CD14-positive monocyte (primary cell): ENCODE results near the gene HDAC4. TPM values are rescaled to one million over a fixed set of nuclear protein-coding genes. Genes with fewer than 3 reads are reported as not detected.

Source experiments
- DNase-seq, 3 donors: peaks; one replicate each; pipeline ENCODE4 v3.0.0-alpha.2; 2011 to 2022
- H2AFZ ChIP-seq: 2 replicates; pipeline ENCODE4 v1.6.0; 2012; ENCODE audit warnings: mild to moderate bottlenecking, low read depth, low read length, inconsistent platforms; ENCODE audit not compliant: insufficient read depth, poor library complexity, severe bottlenecking
- H3K27ac ChIP-seq, 2 donors: 1 replicate in 1 of 2; 2 replicates in 1 of 2; pipeline ENCODE4 v1.5.1; 2012 to 2013; ENCODE audit warnings: low read length in 2 of 2, control low read depth in 1 of 2, inconsistent platforms in 1 of 2, low read depth in 1 of 2, mild to moderate bottlenecking in 1 of 2
- H3K27me3 ChIP-seq, 2 donors: one replicate each; pipeline versions ENCODE4 v1.6.0 to v1.6.1; 2011 to 2013; ENCODE audit warnings: low read length in 2 of 2; ENCODE audit not compliant: control insufficient read depth in 2 of 2, insufficient read depth in 2 of 2
- H3K36me3 ChIP-seq, 2 donors: replicated peaks in 1 of 2; 1 replicate in 1 of 2; 2 replicates in 1 of 2; pipeline versions ENCODE4 v1.5.1 to v1.6.1; 2012 to 2013; ENCODE audit warnings: low read length in 2 of 2, control low read depth in 1 of 2, inconsistent platforms in 1 of 2, mild to moderate bottlenecking in 1 of 2; ENCODE audit not compliant: insufficient read depth in 2 of 2, control insufficient read depth in 1 of 2
- H3K4me1 ChIP-seq, 2 donors: 1 replicate in 1 of 2; 2 replicates in 1 of 2; pipeline versions ENCODE4 v1.5.1 to v1.6.1; 2012 to 2013; ENCODE audit warnings: low read length in 2 of 2, control low read depth in 1 of 2, inconsistent platforms in 1 of 2, mild to moderate bottlenecking in 1 of 2, moderate library complexity in 1 of 2; ENCODE audit not compliant: insufficient read depth in 2 of 2, control insufficient read depth in 1 of 2
- H3K4me2 ChIP-seq: replicated peaks from 2 replicates; pipeline ENCODE3; 2012; ENCODE audit warnings: low read length, moderate library complexity, mild to moderate bottlenecking; ENCODE audit not compliant: poor library complexity, severe bottlenecking; ENCODE audit errors: extremely low read depth
- H3K4me3 ChIP-seq, 3 experiments: fragments of 200-600 bp in 1 of 3; sonication (generic) in 1 of 3; replicated peaks in 1 of 3; 1 replicate in 2 of 3; 2 replicates in 1 of 3; pipeline ENCODE4 v1.5.1; 2011 to 2013; ENCODE audit warnings: low read length in 3 of 3, mild to moderate bottlenecking in 3 of 3, control low read depth in 2 of 3, low read depth in 2 of 3, inconsistent platforms in 1 of 3, moderate library complexity in 1 of 3
- H3K79me2 ChIP-seq: 2 replicates; pipeline ENCODE4 v1.6.0; 2012; ENCODE audit warnings: mild to moderate bottlenecking, control low read depth, inconsistent platforms, low read length, moderate library complexity; ENCODE audit not compliant: insufficient read depth
- H3K9ac ChIP-seq: 2 replicates; pipeline ENCODE4 v1.6.0; 2017; ENCODE audit warnings: low read length, mild to moderate bottlenecking; ENCODE audit not compliant: insufficient read depth, poor library complexity, severe bottlenecking
- H3K9me3 ChIP-seq, 2 donors: replicated peaks in 1 of 2; 1 replicate in 1 of 2; 2 replicates in 1 of 2; pipeline versions ENCODE4 v1.5.1 to v1.6.1; 2012 to 2013; ENCODE audit warnings: low read length in 2 of 2, control low read depth in 1 of 2; ENCODE audit not compliant: control insufficient read depth in 1 of 2, insufficient read depth in 1 of 2
- H4K20me1 ChIP-seq: 2 replicates; pipeline ENCODE4 v1.6.0; 2012; ENCODE audit warnings: mild to moderate bottlenecking, low read length, control low read depth, moderate library complexity; ENCODE audit not compliant: insufficient read depth
- H3K27ac Mint-ChIP-seq, 7 donors: one replicate each; pipeline ENCODE4 v1.8.0; 2020; ENCODE audit warnings: mild to moderate bottlenecking in 7 of 7, mixed read lengths in 7 of 7, moderate library complexity in 6 of 7, inconsistent platforms in 2 of 7
- H3K27me3 Mint-ChIP-seq, 3 donors: one replicate each; pipeline ENCODE4 v1.8.0; 2021 to 2022; ENCODE audit warnings: low read depth in 3 of 3, mild to moderate bottlenecking in 3 of 3, mixed read lengths in 3 of 3, moderate library complexity in 3 of 3, inconsistent platforms in 1 of 3
- H3K36me3 Mint-ChIP-seq, 2 donors: one replicate each; pipeline ENCODE4 v1.8.0; 2020; ENCODE audit warnings: mixed read lengths in 2 of 2, inconsistent platforms in 1 of 2, mild to moderate bottlenecking in 1 of 2
- H3K4me1 Mint-ChIP-seq: one replicate; pipeline ENCODE4 v1.8.0; 2020; ENCODE audit warnings: mild to moderate bottlenecking, mixed read lengths
- H3K4me3 Mint-ChIP-seq, 2 donors: one replicate each; pipeline ENCODE4 v1.8.0; 2020; ENCODE audit warnings: mild to moderate bottlenecking in 2 of 2, mixed read lengths in 2 of 2, moderate library complexity in 1 of 2
- H3K9me3 Mint-ChIP-seq, 7 donors: one replicate each; pipeline ENCODE4 v1.8.0; 2020 to 2022; ENCODE audit warnings: mixed read lengths in 7 of 7, mild to moderate bottlenecking in 6 of 7, moderate library complexity in 6 of 7, inconsistent platforms in 2 of 7
- WGBS: methylation state at CpG from one replicate; pipeline ENCODE4 v1.1.5; 2013; ENCODE audit warnings: missing lambda C conversion rate; ENCODE audit not compliant: insufficient coverage; 5-methylcytosine and 5-hydroxymethylcytosine counted together
- intact Hi-C, 2 donors: fragments of 100-400 bp; cut with micrococcal nuclease; formaldehyde crosslinking; loops; one replicate each; pipeline versions ENCODE4 v1.15.0 to v1.15.1; 2023
- polyA plus RNA-seq, 3 donors: library from polyadenylated mRNA; depleted of rRNA in 1 of 3; unstranded in 2 of 3; stranded (reverse) in 1 of 3; fragments of 300-500 nt in 2 of 3; fragments of >200 nt in 1 of 3; fragmentation: Illumina TruSeq in 2 of 3; gene quantifications; 1 replicate in 2 of 3; 2 replicates in 1 of 3; pipeline ENCODE4 v1.2.3, GENCODE V29; 2012 to 2021
- TF ChIP-seq, protein P1 (sequence below): fragments of 200-600 bp; IDR thresholded peaks from one replicate; pipeline ENCODE4 v1.8.0; 2022; ENCODE audit warnings: antibody characterized with exemption, mild to moderate bottlenecking

HDAC4 gene
- polyA plus RNA-seq, 3 donors, result 3.3 to 23.0 (median 4.5) TPM

GRCh38 chr2:239044336-239044735, 356.5 kb downstream of the HDAC4 start:
- peaks cover 0 to 5% (median 0%) of the 10 kb centered on the region in 7 donors for H3K9me3 Mint-ChIP-seq
- WGBS, result 100% methylated on average over 6 of the region's 9 CpGs
- Histone ChIP-seq H3K4me2 (no peak overlapping the region), H3K4me1 (no peaks in the 10 kb centered on the region), H2AFZ (no peak overlapping the region), H3K9me3 (no peaks in the 10 kb centered on the region), H3K27me3 (no peaks in the 10 kb centered on the region), H3K4me3 (no peak overlapping the region), H3K36me3 (peaks cover 0 to 2% of the 10 kb centered on the region in 2 donors), H4K20me1 (peaks cover 3% of the 10 kb centered on the region), H3K9ac (no peak overlapping the region), H3K79me2 (no peaks in the 10 kb centered on the region), H3K27ac (no peak overlapping the region)
- H3K27me3 Mint-ChIP-seq, result peaks cover 0 to 4% (median 0%) of the 10 kb centered on the region in 3 donors
- TF ChIP-seq, protein P1, sequence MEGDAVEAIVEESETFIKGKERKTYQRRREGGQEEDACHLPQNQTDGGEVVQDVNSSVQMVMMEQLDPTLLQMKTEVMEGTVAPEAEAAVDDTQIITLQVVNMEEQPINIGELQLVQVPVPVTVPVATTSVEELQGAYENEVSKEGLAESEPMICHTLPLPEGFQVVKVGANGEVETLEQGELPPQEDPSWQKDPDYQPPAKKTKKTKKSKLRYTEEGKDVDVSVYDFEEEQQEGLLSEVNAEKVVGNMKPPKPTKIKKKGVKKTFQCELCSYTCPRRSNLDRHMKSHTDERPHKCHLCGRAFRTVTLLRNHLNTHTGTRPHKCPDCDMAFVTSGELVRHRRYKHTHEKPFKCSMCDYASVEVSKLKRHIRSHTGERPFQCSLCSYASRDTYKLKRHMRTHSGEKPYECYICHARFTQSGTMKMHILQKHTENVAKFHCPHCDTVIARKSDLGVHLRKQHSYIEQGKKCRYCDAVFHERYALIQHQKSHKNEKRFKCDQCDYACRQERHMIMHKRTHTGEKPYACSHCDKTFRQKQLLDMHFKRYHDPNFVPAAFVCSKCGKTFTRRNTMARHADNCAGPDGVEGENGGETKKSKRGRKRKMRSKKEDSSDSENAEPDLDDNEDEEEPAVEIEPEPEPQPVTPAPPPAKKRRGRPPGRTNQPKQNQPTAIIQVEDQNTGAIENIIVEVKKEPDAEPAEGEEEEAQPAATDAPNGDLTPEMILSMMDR, result no peak
- intact Hi-C loops, result no loop called here
- H3K36me3 Mint-ChIP-seq, result peaks cover 6 to 8% of the 10 kb centered on the region in 2 donors
- H3K4me1 Mint-ChIP-seq, result no peaks in the 10 kb centered on the region
- no peak overlapping the region for H3K4me3 Mint-ChIP-seq
- H3K27ac Mint-ChIP-seq, result no peak overlapping the region
- DNase-seq, result no peak

DNA sequence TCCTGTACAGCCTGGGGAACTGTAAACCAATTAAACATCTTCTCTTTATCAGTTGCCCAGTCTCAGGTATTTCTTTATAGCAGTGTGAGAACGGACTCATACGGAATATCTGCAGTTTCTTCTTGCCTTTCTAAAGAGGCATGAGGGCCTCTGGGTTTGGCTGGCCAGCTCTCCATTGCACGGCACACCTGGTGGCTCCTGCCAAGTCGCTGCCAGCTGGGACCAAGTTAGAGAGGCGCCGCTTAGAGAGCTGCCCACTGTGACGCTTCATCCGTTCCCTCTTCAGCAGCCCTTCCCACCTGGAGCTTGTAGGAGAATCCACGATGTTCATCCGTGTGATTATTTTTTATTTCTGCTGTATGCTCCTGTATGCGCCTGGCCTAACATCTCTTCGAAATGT, 357.5 kb downstream of the HDAC4 start:
- H3K4me1 Mint-ChIP-seq, result no peaks in the 10 kb centered on the region
- Histone ChIP-seq H3K9ac (no peak overlapping the region), H3K27me3 (no peaks in the 10 kb centered on the region), H3K79me2 (no peaks in the 10 kb centered on the region), H2AFZ (no peak overlapping the region), H3K4me2 (no peak overlapping the region), H3K9me3 (no peaks in the 10 kb centered on the region), H3K36me3 (no peaks in the 10 kb centered on the region), H3K27ac (no peak overlapping the region), H3K4me3 (no peak overlapping the region), H4K20me1 (peaks cover 2% of the 10 kb centered on the region), H3K4me1 (no peaks in the 10 kb centered on the region)
- peaks cover 0 to 4% (median under 1%) of the 10 kb centered on the region in 3 donors for H3K27me3 Mint-ChIP-seq
- TF ChIP-seq, protein P1, result no peak
- H3K27ac Mint-ChIP-seq, result no peak overlapping the region
- intact Hi-C loops, result no loop called here
- H3K36me3 Mint-ChIP-seq, result peaks cover 3 to 5% of the 10 kb centered on the region in 2 donors
- no peak overlapping the region for H3K4me3 Mint-ChIP-seq
- H3K9me3 Mint-ChIP-seq, result peaks cover 0 to 5% (median 0%) of the 10 kb centered on the region in 7 donors
- WGBS, result 93% methylated on average over 11 of the region's 12 CpGs
- DNase-seq, result no peak
